Posterior cingulate gyrus (tissue), 11 donors: ENCODE measurements around the gene NES.

ENCODE experiments used
- DNase-seq, 10 donors: peaks; one replicate each; pipeline versions ENCODE4 v3.0.0 to v3.0.0-alpha.2; 2020 to 2021; ENCODE audit warnings: mixed read lengths in 3 of 10
- intact Hi-C: fragments of 100-400 bp; cut with DNase I; formaldehyde crosslinking; loops from one replicate; pipeline ENCODE4 v1.15.1; 2023

NES gene

GRCh38 chr1:156676820-156677615 is at the start of gene NES:
TSS of gene NES (minus strand) at chr1:156677407. CDS start at chr1:156677264, 143 bp downstream.
- intact Hi-C loops, result loop anchor here (5.0 kb wide), 1 partner anchor 50 kb away; no protein-coding TSS in a partner anchor
- DNase-seq, result peak in 6 of 10 donors; percentile 41 to 92 (median 56)

GRCh38 chr1:156726549-156727226 is 49.5 kb upstream of the NES start:
- intact Hi-C loops, result loop anchor here (1.0 kb wide), 1 partner anchor 37 kb away; no protein-coding TSS in a partner anchor
- DNase-seq, result peak in 2 of 10 donors; percentile 52 to 67

- DNase-seq, result peak; percentile 70 to 98 (median 88)
- intact Hi-C loops, result loop anchor here (1.0 kb wide), 1 partner anchor 36 kb away; no protein-coding TSS in a partner anchor
These were observed 48.6 kb upstream of the NES start for GRCh38 chr1:156725683-156726280.

GRCh38 chr1:156721535-156721934 is 44.3 kb upstream of the NES start:
- intact Hi-C loops, result no loop called here

GRCh38 chr1:156721131-156721530 is 43.9 kb upstream of the NES start:
- intact Hi-C loops, result no loop called here
- peak in 1 of 10 donors; percentile 24 for DNase-seq

More at GRCh38 chr1:156721535-156721934, 44.3 kb upstream of the NES start:
- peak in 1 of 10 donors; percentile 18 for DNase-seq

GRCh38 chr1:156717351-156717750 is 40.1 kb upstream of the NES start:
- intact Hi-C loops, result no loop called here
- peak in 1 of 10 donors; percentile 20 for DNase-seq

- DNase-seq, result no peak
- intact Hi-C loops, result no loop called here
These were observed 37.6 kb upstream of the NES start for GRCh38 chr1:156714830-156715229.

GRCh38 chr1:156712626-156713025 is 35.4 kb upstream of the NES start:
- DNase-seq, result peak in 1 of 10 donors; percentile 34
- intact Hi-C loops, result no loop called here

- intact Hi-C loops, result no loop called here
- peak in 1 of 10 donors; percentile 49 for DNase-seq
These were observed 34.0 kb upstream of the NES start for GRCh38 chr1:156711011-156711817.

GRCh38 chr1:156709757-156710489 is 32.7 kb upstream of the NES start:
- intact Hi-C loops, result no loop called here
- peak in 8 of 10 donors; percentile 50 to 96 (median 74) for DNase-seq

GRCh38 chr1:156709031-156709430 is 31.8 kb upstream of the NES start:
- peak in 1 of 10 donors; percentile 9 for DNase-seq
- intact Hi-C loops, result no loop called here

GRCh38 chr1:156708218-156708661 is 31.0 kb upstream of the NES start:
- peak in 2 of 10 donors; percentile 41 to 69 for DNase-seq
- intact Hi-C loops, result no loop called here

GRCh38 chr1:156707417-156708217 is 30.4 kb upstream of the NES start:
- DNase-seq, result peak in 1 of 10 donors; percentile 59
- intact Hi-C loops, result no loop called here

GRCh38 chr1:156706657-156707416 is 29.6 kb upstream of the NES start:
- peak in 9 of 10 donors; percentile 7 to 88 (median 45) for DNase-seq
- intact Hi-C loops, result no loop called here

GRCh38 chr1:156705918-156706656 is 28.9 kb upstream of the NES start:
- intact Hi-C loops, result no loop called here
- DNase-seq, result peak in 9 of 10 donors; percentile 47 to 92 (median 66)

GRCh38 chr1:156705321-156705917 is 28.2 kb upstream of the NES start, which contains the start of gene CRABP2:
TSS of gene CRABP2 (minus strand) at chr1:156705583. CDS start at chr1:156705446, 137 bp downstream.
- peak in 5 of 10 donors; percentile 13 to 86 (median 23) for DNase-seq
- intact Hi-C loops, result no loop called here
